HG02798 (cell line): ENCODE data around the gene SNAP29.

ENCODE experiments used
- ATAC-seq: cut with Tn5 transposase; IDR thresholded peaks from one replicate; pipeline ENCODE4 v1.9.1; 2021; ENCODE audit warnings: mild to moderate bottlenecking; ENCODE audit not compliant: unreplicated experiment, poor library complexity

SNAP29 gene

GRCh38 chr22:20865331-20865730 is 6.5 kb downstream of the SNAP29 start:
- no peak for ATAC-seq

GRCh38 chr22:20865875-20866445 is 7.2 kb downstream of the SNAP29 start:
- no peak for ATAC-seq

GRCh38 chr22:20866736-20867135 is 7.9 kb downstream of the SNAP29 start:
- no peak for ATAC-seq

GRCh38 chr22:20867179-20868024 is 8.6 kb downstream of the SNAP29 start:
- no peak for ATAC-seq

- no peak for ATAC-seq
Observed at GRCh38 chr22:20868025-20868962, 9.5 kb downstream of the SNAP29 start.

- ATAC-seq, result no peak
Observed at GRCh38 chr22:20869234-20869633, 10.4 kb downstream of the SNAP29 start.

GRCh38 chr22:20873214-20873613 is 14.4 kb downstream of the SNAP29 start:
- ATAC-seq, result no peak

GRCh38 chr22:20875296-20875695 is 16.5 kb downstream of the SNAP29 start:
- no peak for ATAC-seq

- ATAC-seq, result no peak
Observed at GRCh38 chr22:20877715-20878114, 18.9 kb downstream of the SNAP29 start.

GRCh38 chr22:20881231-20881630 is 22.4 kb downstream of the SNAP29 start:
- no peak for ATAC-seq

- ATAC-seq, result no peak
Observed at GRCh38 chr22:20881869-20882815, 23.3 kb downstream of the SNAP29 start.

- ATAC-seq, result no peak
Observed at GRCh38 chr22:20882855-20883254, 24.0 kb downstream of the SNAP29 start.

GRCh38 chr22:20884454-20884853 is 25.6 kb downstream of the SNAP29 start:
- ATAC-seq, result no peak

- no peak for ATAC-seq
Observed at GRCh38 chr22:20885017-20885556, 26.3 kb downstream of the SNAP29 start.

- ATAC-seq, result no peak
Observed at GRCh38 chr22:20885557-20886323, 26.9 kb downstream of the SNAP29 start.

- no peak for ATAC-seq
Observed at GRCh38 chr22:20887375-20887774, 28.6 kb downstream of the SNAP29 start.

- ATAC-seq, result no peak
Observed at GRCh38 chr22:20889025-20889704, 30.4 kb downstream of the SNAP29 start.

GRCh38 chr22:20889904-20890540 is 31.2 kb downstream of the SNAP29 start:
- no peak for ATAC-seq
